Peyer's patch (tissue), 4 donors: ENCODE results near the gene ASTN1. TPM values are rescaled to one million over a fixed set of nuclear protein-coding genes. Genes with fewer than 3 reads are reported as not detected.

Experiments
- DNase-seq, 3 donors: peaks; one replicate each; pipeline ENCODE4 v3.0.0-alpha.2; 2017 to 2019
- H3K27ac ChIP-seq, 4 donors: fragments of 200-600 bp; sonication (generic); one replicate each; pipeline ENCODE4 v1.5.1; 2016 to 2019
- H3K27me3 ChIP-seq, 2 donors: fragments of 200-600 bp; sonication (generic); one replicate each; pipeline ENCODE4 v1.5.1; 2019
- H3K36me3 ChIP-seq, 3 donors: fragments of 200-600 bp; sonication (generic); one replicate each; pipeline ENCODE4 v1.5.1; 2016 to 2019
- H3K4me1 ChIP-seq, 4 donors: fragments of 200-600 bp; sonication (generic); one replicate each; pipeline ENCODE4 v1.5.1; 2016 to 2019
- H3K4me3 ChIP-seq, 4 donors: fragments of 200-600 bp; sonication (generic); 1 replicate in 3 of 4; 2 replicates in 1 of 4; pipeline ENCODE4 v1.5.1; 2016 to 2019; ENCODE audit warnings: mild to moderate bottlenecking in 1 of 4
- H3K9me3 ChIP-seq, 4 donors: fragments of 200-600 bp; sonication (generic); one replicate each; pipeline ENCODE4 v1.5.1; 2016 to 2019; ENCODE audit warnings: mild to moderate bottlenecking in 1 of 4
- CTCF ChIP-seq, 6 experiments: fragments of 450-650 bp in 4 of 6; fragments of 200-600 bp in 2 of 6; sonication (generic) in 1 of 6; IDR thresholded peaks; one replicate each; pipeline ENCODE4 v1.5.1; 2017 to 2019; ENCODE audit warnings: antibody characterized with exemption in 6 of 6, mild to moderate bottlenecking in 3 of 6, moderate library complexity in 1 of 6
- POLR2A ChIP-seq, 2 donors: fragments of 450-650 bp; IDR thresholded peaks; one replicate each; pipeline ENCODE4 v1.5.1; 2017; ENCODE audit warnings: antibody characterized with exemption in 2 of 2, mild to moderate bottlenecking in 2 of 2, moderate library complexity in 2 of 2
- total RNA-seq, 4 donors: library from RNA; depleted of rRNA; stranded (reverse); fragments of >200 nt; gene quantifications; one replicate each; pipeline ENCODE4 v1.1.0, GENCODE V29; 2016

Gene ASTN1
- total RNA-seq, 4 donors from 2014 or later: 0.28 TPM; not detected in 3

- no peaks in the 10 kb centered on the region for H3K36me3 ChIP-seq
- H3K9me3 ChIP-seq: no peaks in the 10 kb centered on the region
- no peak overlapping the region for H3K27ac ChIP-seq
- H3K4me3 ChIP-seq: no peak overlapping the region
- H3K4me1 ChIP-seq: no peaks in the 10 kb centered on the region
- TF ChIP-seq POLR2A (IDR thresholded peaks at IDR 0.05) (no peak), CTCF (IDR thresholded peaks at IDR 0.05) (no peak)
- H3K27me3 ChIP-seq: no peaks in the 10 kb centered on the region
- no peak for DNase-seq
Measured at GRCh38 chr1:177106614-177107365, 57.7 kb downstream of the ASTN1 start.

- H3K4me1 ChIP-seq: no peaks in the 10 kb centered on the region
Measured at GRCh38 chr1:177106196-177106595, 58.3 kb downstream of the ASTN1 start.

GRCh38 chr1:177103005-177103852 is 61.3 kb downstream of the ASTN1 start:
- DNase-seq: no peak
- TF ChIP-seq CTCF (IDR thresholded peaks at IDR 0.05): no peak
- Histone ChIP-seq H3K36me3 (no peaks in the 10 kb centered on the region), H3K27me3 (no peaks in the 10 kb centered on the region), H3K4me1 (no peaks in the 10 kb centered on the region), H3K27ac (no peak overlapping the region), H3K4me3 (no peak overlapping the region), H3K9me3 (no peaks in the 10 kb centered on the region)

More at GRCh38 chr1:177106196-177106595, 58.3 kb downstream of the ASTN1 start:
- no peak overlapping the region for H3K27ac ChIP-seq
- no peak for TF ChIP-seq POLR2A (IDR thresholded peaks at IDR 0.05)
- TF ChIP-seq CTCF (IDR thresholded peaks at IDR 0.05): no peak
- H3K36me3 ChIP-seq: no peaks in the 10 kb centered on the region
- H3K27me3 ChIP-seq: no peaks in the 10 kb centered on the region
- no peaks in the 10 kb centered on the region for H3K9me3 ChIP-seq
- DNase-seq: no peak
- H3K4me3 ChIP-seq: no peak overlapping the region

GRCh38 chr1:177092001-177092400 is 72.5 kb downstream of the ASTN1 start:
- H3K27ac ChIP-seq: no peak overlapping the region
- no peaks in the 10 kb centered on the region for H3K9me3 ChIP-seq
- H3K36me3 ChIP-seq: no peaks in the 10 kb centered on the region
- no peaks in the 10 kb centered on the region for H3K4me1 ChIP-seq
- TF ChIP-seq CTCF (IDR thresholded peaks at IDR 0.05): no peak
- no peak overlapping the region for H3K4me3 ChIP-seq
- DNase-seq: no peak
- no peaks in the 10 kb centered on the region for H3K27me3 ChIP-seq

- no peak overlapping the region for H3K27ac ChIP-seq
- no peak for DNase-seq
- H3K4me1 ChIP-seq: no peaks in the 10 kb centered on the region
- no peak overlapping the region for H3K4me3 ChIP-seq
- H3K36me3 ChIP-seq: no peaks in the 10 kb centered on the region
- H3K27me3 ChIP-seq: no peaks in the 10 kb centered on the region
- H3K9me3 ChIP-seq: no peaks in the 10 kb centered on the region
- no peak for TF ChIP-seq CTCF (IDR thresholded peaks at IDR 0.05)
- no peak for TF ChIP-seq POLR2A (IDR thresholded peaks at IDR 0.05)
Measured at GRCh38 chr1:177091040-177091439, 73.5 kb downstream of the ASTN1 start.
